Muscle of leg (tissue), 11 donors: Measurements from ENCODE around the gene LRRC38. TPM values are rescaled to one million over a fixed set of nuclear protein-coding genes. Genes with fewer than 3 reads are reported as not detected.
A peak's percentile ranks its signal among the peaks of the same experiment; 100 is the strongest.

Source experiments
- DNase-seq: peaks from one replicate; pipeline ENCODE4 v3.0.0; 2013
- H3K27ac ChIP-seq: one replicate; pipeline ENCODE4 v1.5.1; 2013; ENCODE audit warnings: mild to moderate bottlenecking, low read length, control low read depth
- H3K27me3 ChIP-seq: one replicate; pipeline ENCODE4 v1.6.1; 2013; ENCODE audit warnings: low read length; ENCODE audit not compliant: control insufficient read depth, insufficient read depth
- H3K36me3 ChIP-seq: one replicate; pipeline ENCODE4 v1.6.1; 2013; ENCODE audit warnings: low read length; ENCODE audit not compliant: control insufficient read depth, insufficient read depth
- H3K4me1 ChIP-seq: one replicate; pipeline ENCODE4 v1.6.1; 2013; ENCODE audit warnings: low read length; ENCODE audit not compliant: control insufficient read depth, insufficient read depth
- H3K4me3 ChIP-seq: one replicate; pipeline ENCODE4 v1.5.1; 2013; ENCODE audit warnings: low read length, control low read depth
- H3K9me3 ChIP-seq: replicated peaks from 2 replicates; pipeline ENCODE4 v1.6.1; 2013; ENCODE audit warnings: low read depth, low read length; ENCODE audit not compliant: control insufficient read depth
- WGBS: methylation state at CpG from one replicate; pipeline ENCODE4 v1.1.5; 2013; ENCODE audit warnings: missing lambda C conversion rate; ENCODE audit not compliant: insufficient coverage; 5-methylcytosine and 5-hydroxymethylcytosine counted together
- polyA plus RNA-seq, 8 donors: library from polyadenylated mRNA; unstranded; fragments of 120-200 nt; gene quantifications; one replicate each; pipeline versions ENCODE4 v1.2.1 to v1.2.3, GENCODE V29; 2013; ENCODE audit warnings: inconsistent platforms in 1 of 8, low replicate concordance in 1 of 8; ENCODE audit not compliant: insufficient read length in 8 of 8, insufficient read depth in 1 of 8
- total RNA-seq: library from RNA; stranded (reverse); fragments of 120-200 nt; gene quantifications from one replicate; pipeline ENCODE4 v1.2.4, GENCODE V29; 2013

Gene LRRC38
- total and polyA plus RNA-seq, 9 donors: 11.9 to 51.2 (median 29.3) TPM

DNA sequence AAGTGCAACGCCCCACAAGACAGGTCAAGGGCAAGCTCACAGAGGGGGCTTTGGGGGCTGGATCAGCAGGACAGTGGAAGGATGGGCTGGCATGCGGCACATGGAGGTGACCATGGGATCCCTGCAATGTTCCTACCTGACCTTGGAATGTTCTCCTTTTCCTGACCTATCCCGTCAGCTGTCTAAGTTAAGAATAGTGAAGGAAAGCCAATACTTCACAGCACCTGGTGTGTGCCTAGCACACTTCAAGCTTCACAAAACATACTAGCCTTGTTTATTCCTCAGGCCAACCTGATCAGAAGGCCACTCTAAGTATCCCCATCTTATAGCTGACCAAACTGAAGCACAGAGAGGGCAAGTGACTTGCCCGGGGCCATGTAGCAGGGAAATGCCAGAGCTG is 31.2 kb downstream of the LRRC38 start:
- Histone ChIP-seq H3K4me3 (no peak overlapping the region), H3K4me1 (peaks cover 24% of the 10 kb centered on the region), H3K36me3 (no peaks in the 10 kb centered on the region), H3K9me3 (peaks cover 7% of the 10 kb centered on the region), H3K27me3 (no peaks in the 10 kb centered on the region), H3K27ac (peak overlapping the region; percentile 25)
- DNase-seq: peak; percentile 23
- WGBS: 93% methylated on average over 1 of the region's 4 CpGs

GRCh38 chr1:13479171-13479856 is 34.5 kb downstream of the LRRC38 start:
- H3K27me3 ChIP-seq: no peaks in the 10 kb centered on the region
- H3K36me3 ChIP-seq: no peaks in the 10 kb centered on the region
- no peak overlapping the region for H3K27ac ChIP-seq
- H3K4me3 ChIP-seq: no peak overlapping the region
- peaks cover 9% of the 10 kb centered on the region for H3K9me3 ChIP-seq
- DNase-seq: no peak
- H3K4me1 ChIP-seq: peaks cover 16% of the 10 kb centered on the region
- WGBS: 70% methylated on average over 9 of the region's 11 CpGs

GRCh38 chr1:13478692-13479091 is 35.1 kb downstream of the LRRC38 start:
- WGBS: 13% methylated on average over 1 of the region's 2 CpGs
- Histone ChIP-seq H3K27ac (no peak overlapping the region), H3K4me3 (no peak overlapping the region), H3K27me3 (no peaks in the 10 kb centered on the region), H3K9me3 (peaks cover 9% of the 10 kb centered on the region), H3K4me1 (peaks cover 12% of the 10 kb centered on the region), H3K36me3 (no peaks in the 10 kb centered on the region)
- no peak for DNase-seq

GRCh38 chr1:13469343-13469742 is 44.5 kb downstream of the LRRC38 start:
- Histone ChIP-seq H3K27ac (no peak overlapping the region), H3K4me3 (no peak overlapping the region), H3K9me3 (no peaks in the 10 kb centered on the region), H3K4me1 (no peaks in the 10 kb centered on the region), H3K36me3 (no peaks in the 10 kb centered on the region), H3K27me3 (peaks cover 1% of the 10 kb centered on the region)
- peak; percentile 27 for DNase-seq
- no CpG with 5 or more reads among the region's 5 CpGs for WGBS

DNA sequence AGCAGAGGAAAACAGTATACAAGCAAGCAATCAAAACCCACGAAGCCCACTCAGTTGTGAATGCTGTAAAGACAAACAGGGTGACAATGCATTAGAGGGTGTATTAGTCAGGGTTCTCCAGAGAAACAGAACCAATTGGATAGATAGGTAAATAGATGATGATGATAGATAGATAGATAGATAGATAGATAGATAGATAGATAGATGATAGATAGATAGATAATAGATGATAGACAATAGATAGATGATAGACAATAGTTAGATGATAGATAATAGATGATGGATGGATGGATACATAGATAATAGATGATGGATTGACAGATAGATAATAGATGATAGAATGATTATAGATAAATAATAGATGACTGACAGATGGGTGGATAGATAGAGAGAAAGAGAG is 48.3 kb downstream of the LRRC38 start:
- H3K27ac ChIP-seq: no peak overlapping the region
- H3K4me1 ChIP-seq: peaks cover 5% of the 10 kb centered on the region
- H3K9me3 ChIP-seq: no peaks in the 10 kb centered on the region
- H3K27me3 ChIP-seq: peaks cover 8% of the 10 kb centered on the region
- no peak overlapping the region for H3K4me3 ChIP-seq
- DNase-seq: no peak
- no CpG with 5 or more reads among the region's 1 CpG for WGBS
- no peaks in the 10 kb centered on the region for H3K36me3 ChIP-seq

DNA sequence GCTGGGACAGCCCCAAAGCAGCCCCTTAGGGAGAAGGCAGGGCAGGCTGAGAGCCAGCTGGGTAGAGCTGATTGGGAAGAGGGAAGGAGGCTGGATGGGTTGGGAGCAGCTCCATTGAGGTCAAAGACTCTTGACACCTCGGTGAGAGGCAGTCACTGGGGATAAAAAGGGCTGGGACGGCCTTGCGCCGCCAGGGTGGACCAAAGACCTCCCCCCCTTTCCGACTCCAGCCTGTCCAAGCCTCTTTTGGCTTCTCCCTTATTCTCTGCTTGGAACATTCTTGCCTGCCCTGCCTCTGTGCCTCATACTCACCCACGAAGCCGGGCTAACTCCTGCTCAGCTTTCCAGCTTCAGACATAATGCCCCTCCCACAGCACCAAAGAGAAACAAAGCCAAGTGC is 51.1 kb downstream of the LRRC38 start:
- no peaks in the 10 kb centered on the region for H3K36me3 ChIP-seq
- no peak overlapping the region for H3K4me3 ChIP-seq
- H3K27ac ChIP-seq: no peak overlapping the region
- H3K4me1 ChIP-seq: peaks cover 5% of the 10 kb centered on the region
- H3K27me3 ChIP-seq: peaks cover 8% of the 10 kb centered on the region
- peak; percentile 11 for DNase-seq
- no peaks in the 10 kb centered on the region for H3K9me3 ChIP-seq
- WGBS: 42% methylated on average over 6 of the region's 7 CpGs

GRCh38 chr1:13461977-13462376 is 51.8 kb downstream of the LRRC38 start:
- 90% methylated on average over 1 of the region's 2 CpGs for WGBS
- Histone ChIP-seq H3K4me3 (no peak overlapping the region), H3K27ac (no peak overlapping the region), H3K9me3 (no peaks in the 10 kb centered on the region), H3K36me3 (no peaks in the 10 kb centered on the region), H3K4me1 (peaks cover 5% of the 10 kb centered on the region), H3K27me3 (peaks cover 8% of the 10 kb centered on the region)
- no peak for DNase-seq

DNA sequence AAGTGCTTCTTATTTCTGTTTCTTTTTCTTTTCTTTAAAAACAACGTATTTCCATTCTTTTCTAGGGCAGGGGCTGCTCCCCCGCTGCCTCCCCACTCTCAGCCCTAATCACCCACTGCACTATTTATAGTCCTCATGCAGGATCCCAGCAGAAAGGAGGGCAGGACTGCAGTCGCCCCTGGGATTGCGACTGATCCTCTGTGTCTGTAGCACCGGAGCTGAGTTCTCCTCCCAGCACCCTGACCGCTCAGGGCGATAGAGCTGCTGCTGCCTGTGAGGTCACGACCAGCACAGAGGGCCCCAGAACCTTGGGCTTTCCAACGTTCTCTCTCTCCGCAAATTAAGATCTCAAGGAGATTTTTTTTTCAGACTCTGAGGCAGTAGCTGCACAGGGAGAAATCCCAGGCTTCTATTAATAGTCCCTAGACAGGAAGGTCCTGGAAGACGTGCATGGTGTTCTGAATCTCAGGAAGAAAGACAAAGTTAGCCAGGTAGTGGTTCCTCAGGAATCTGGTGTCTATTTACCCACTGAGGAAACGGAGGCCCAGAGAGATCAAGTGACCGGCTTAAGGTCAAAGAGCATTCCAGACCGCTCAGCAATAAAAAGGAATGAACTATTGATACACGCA is 56.8 kb downstream of the LRRC38 start:
- DNase-seq: no peak
- Histone ChIP-seq H3K27ac (no peak overlapping the region), H3K9me3 (no peaks in the 10 kb centered on the region), H3K27me3 (no peaks in the 10 kb centered on the region), H3K4me1 (no peaks in the 10 kb centered on the region), H3K4me3 (no peak overlapping the region), H3K36me3 (no peaks in the 10 kb centered on the region)
- 47% methylated on average over 11 of the region's 15 CpGs for whole genome bisulfite sequencing

DNA sequence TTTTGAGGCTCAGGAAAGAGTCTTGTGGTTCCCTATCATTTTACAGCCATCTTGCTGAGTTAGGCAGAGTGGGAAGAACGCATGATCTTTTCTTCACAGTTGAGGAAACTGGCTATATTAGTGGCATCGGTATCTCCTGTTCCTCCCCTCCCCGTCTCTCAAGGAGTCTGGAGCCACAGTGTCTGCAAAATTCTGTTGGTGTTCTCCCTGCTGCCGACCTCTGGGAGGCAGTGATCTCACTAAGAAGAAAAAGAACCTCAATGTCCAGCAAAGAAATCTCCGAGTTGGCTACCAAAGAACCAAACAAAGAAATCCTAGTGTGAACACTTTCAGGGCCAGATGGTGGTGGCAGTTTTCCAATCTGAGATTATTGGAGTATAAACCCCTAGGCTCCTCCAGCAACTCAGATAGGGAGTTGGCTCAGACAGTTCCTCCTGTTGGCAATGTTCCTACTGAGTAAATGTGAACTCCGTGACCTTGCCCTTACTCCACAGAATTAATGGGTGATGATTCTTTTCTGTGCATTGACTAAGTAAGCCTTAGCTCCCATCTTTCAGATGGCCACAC is 62.3 kb downstream of the LRRC38 start:
- no peaks in the 10 kb centered on the region for H3K36me3 ChIP-seq
- WGBS: 71% methylated on average over 3 of the region's 6 CpGs
- H3K27ac ChIP-seq: no peak overlapping the region
- peak; percentile 21 for DNase-seq
- no peaks in the 10 kb centered on the region for H3K27me3 ChIP-seq
- H3K4me3 ChIP-seq: no peak overlapping the region
- no peaks in the 10 kb centered on the region for H3K9me3 ChIP-seq
- H3K4me1 ChIP-seq: no peaks in the 10 kb centered on the region

GRCh38 chr1:13450204-13450603 is 63.6 kb downstream of the LRRC38 start:
- H3K36me3 ChIP-seq: no peaks in the 10 kb centered on the region
- H3K9me3 ChIP-seq: no peaks in the 10 kb centered on the region
- no peak overlapping the region for H3K4me3 ChIP-seq
- H3K4me1 ChIP-seq: no peaks in the 10 kb centered on the region
- 83% methylated on average over 5 of the region's 7 CpGs for WGBS
- H3K27me3 ChIP-seq: no peaks in the 10 kb centered on the region
- H3K27ac ChIP-seq: no peak overlapping the region
- no peak for DNase-seq
